GM12873 (cell line): Measurements from ENCODE around the gene TMPRSS9.

Source experiments
- TF ChIP-seq, protein P1 (sequence below): IDR thresholded peaks from 2 replicates; pipeline ENCODE4 v1.5.1; 2012; ENCODE audit warnings: low read depth, mild to moderate bottlenecking, moderate library complexity, low read length, control low read depth; ENCODE audit not compliant: insufficient read depth; ENCODE audit errors: missing control alignments

TMPRSS9 gene

DNA sequence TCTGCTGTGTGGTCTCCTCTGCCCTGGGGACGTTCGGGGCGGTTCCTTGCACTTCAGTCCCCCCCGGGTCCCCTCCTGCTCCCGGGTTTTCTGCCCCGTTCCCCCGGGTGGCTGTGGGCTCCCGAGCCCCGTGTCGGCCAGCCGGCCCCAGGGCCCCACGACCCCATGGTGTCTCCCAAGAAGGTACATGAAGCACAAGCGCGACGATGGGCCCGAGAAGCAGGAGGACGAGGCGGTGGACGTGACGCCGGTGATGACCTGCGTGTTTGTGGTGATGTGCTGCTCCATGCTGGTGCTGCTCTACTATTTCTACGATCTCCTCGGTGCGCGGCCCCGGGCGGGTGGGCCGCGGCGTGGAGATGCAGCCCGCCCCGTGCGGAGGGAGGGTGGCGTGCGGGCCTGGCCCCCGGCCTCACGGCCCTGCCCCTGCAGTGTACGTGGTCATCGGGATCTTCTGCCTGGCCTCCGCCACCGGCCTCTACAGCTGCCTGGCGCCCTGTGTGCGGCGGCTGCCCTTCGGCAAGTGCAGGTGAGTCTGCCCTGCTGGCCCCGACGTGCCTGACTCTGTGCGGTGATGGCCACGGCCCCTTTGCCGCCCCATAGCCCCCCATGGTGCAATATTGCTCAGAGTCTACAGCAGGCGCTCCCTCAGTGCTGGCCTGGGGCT lies 20.3 kb upstream of the TMPRSS9 start:
- TF ChIP-seq, protein P1, sequence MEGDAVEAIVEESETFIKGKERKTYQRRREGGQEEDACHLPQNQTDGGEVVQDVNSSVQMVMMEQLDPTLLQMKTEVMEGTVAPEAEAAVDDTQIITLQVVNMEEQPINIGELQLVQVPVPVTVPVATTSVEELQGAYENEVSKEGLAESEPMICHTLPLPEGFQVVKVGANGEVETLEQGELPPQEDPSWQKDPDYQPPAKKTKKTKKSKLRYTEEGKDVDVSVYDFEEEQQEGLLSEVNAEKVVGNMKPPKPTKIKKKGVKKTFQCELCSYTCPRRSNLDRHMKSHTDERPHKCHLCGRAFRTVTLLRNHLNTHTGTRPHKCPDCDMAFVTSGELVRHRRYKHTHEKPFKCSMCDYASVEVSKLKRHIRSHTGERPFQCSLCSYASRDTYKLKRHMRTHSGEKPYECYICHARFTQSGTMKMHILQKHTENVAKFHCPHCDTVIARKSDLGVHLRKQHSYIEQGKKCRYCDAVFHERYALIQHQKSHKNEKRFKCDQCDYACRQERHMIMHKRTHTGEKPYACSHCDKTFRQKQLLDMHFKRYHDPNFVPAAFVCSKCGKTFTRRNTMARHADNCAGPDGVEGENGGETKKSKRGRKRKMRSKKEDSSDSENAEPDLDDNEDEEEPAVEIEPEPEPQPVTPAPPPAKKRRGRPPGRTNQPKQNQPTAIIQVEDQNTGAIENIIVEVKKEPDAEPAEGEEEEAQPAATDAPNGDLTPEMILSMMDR: no peak

DNA sequence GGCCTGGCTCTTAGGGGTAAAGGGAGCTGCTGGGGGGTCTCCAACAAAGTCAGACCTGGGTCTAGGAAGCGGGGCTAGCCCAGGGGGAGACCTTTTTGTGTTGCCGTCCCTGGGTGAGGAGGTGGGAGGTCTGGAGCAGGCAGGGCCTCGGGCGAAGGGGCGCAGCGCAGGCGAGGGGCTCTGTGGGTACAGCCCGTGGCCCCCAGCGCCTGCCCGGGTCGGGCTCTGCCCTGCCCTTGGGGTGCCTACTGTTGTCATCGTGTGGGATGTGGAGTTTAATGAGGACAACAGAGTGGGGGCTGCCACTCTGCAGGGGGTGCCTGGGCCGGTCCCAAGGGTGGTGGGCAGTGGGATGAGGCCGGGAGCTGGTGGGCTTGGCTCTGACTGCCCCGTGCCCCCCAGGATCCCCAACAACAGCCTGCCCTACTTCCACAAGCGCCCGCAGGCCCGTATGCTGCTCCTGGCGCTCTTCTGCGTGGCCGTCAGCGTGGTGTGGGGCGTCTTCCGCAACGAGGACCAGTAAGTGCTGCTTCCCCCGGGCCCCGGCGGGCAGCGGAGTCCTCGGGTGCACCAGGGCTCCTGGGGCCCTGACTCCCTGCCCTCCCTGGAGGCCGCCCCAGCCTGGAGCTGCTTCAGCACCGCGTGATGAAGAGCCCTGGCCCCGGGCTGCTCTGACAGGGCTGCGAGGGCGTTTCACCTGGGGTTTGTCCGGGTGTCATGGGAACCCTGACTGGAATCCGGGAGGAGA lies 19.4 kb upstream of the TMPRSS9 start:
- TF ChIP-seq, protein P1: no peak

DNA sequence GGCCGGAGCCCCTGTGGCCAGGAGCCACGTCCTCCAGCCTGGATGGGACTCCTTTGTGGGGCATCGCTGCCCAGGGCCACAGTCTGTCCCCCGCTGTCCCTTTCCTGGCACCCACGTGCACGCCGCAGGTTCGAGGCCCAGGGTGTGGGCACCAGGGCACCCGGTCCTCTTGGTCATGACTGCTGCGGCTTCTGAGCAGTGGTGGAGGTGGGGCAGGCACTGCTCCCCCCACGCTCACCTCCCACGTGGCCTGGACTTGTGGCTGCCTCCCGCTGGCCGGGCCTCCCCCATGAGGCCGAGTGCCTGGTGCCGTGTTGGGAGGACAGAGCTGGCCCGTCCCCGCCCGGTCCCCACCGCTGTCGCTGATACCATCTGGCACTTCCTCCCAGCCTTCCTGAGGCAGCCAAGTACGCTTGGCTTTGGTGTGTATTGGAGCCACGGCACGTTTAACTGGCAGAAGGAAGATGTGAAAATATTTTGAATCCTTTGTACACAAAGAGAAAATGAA lies 18.8 kb upstream of the TMPRSS9 start:
- TF ChIP-seq, protein P1: no peak

DNA sequence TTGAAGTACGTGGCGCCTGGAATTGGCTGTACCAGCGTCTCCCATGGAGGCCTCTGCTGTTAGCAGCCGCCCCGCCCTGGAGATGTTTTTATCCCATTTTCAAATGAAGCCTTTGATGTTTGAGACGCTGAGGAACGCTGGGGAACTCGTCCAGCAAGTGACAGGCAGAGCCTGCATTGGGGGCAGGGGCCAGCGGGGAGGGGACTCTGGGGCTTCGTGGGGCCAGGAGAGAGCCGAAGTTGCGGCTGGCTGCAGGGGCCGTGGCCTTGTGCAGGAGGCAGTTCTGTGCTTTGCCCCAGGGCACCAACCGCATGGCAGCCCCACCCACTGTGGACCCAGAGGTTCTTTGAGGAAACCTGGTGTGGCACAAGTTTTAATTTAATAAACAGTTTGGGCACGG lies 18.1 kb upstream of the TMPRSS9 start:
- TF ChIP-seq, protein P1: no peak

DNA sequence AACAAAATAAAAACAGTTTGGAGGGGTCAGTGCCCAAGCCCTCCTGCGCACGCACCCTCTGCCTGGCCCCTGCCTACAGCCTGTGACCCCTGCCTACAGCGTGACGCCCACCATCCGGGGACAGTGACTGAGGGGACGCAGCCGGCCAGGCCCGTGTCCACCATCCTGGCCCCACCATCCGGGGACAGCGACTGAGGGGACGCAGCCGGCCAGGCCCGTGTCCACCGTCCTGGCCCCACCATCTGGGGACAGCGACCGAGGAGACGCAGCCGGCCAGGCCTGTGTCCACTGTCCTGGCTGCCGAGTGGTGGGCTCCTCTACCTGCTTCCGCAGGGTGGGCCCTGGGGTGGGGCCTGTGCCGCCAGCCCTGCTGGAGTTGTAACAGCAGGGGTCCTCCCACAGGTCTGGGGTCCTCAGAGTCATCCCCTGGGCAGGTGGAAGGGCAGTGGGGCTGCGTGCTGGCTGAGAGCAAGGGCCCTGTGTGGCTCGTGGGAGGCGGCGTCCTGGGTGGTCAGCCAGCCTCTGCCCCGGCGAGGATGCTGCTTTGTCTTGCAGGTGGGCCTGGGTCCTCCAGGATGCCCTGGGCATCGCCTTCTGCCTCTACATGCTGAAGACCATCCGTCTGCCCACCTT lies 17.3 kb upstream of the TMPRSS9 start:
- TF ChIP-seq, protein P1: no peak

DNA sequence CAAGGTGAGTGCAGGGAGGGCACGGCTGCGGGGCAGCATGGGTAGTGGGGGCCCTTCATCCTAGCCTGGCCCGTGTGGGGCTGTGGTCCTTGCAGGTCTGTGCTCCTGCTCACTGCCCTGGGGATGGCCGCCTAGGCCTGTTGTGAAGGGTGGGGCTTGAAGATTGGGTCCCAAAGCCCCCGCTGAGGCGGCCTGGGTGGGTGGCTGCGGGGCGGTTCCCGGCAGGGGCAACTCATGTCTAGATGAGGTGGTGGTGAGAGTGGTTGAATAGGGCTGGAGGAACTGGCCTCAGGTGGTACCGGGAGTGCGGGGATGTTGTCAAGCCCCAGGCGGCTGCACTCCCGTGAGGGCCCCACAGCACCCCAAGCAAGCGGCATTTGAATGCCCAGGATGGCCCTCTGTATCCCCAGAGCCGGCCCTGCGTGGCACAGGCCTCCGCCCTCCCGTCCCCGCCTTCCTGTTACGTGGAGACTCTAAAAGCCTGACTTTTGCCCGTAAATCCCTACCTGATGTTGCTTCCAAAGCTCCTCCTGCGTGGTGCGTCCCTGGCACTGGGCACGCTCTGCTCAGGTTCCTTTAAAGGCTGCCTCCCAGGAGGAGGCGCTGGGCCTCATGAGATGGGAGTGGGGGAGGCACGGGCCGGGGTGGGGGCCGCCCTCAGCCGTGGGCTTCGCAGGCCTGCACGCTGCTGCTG lies 16.6 kb upstream of the TMPRSS9 start:
- TF ChIP-seq, protein P1: no peak

DNA sequence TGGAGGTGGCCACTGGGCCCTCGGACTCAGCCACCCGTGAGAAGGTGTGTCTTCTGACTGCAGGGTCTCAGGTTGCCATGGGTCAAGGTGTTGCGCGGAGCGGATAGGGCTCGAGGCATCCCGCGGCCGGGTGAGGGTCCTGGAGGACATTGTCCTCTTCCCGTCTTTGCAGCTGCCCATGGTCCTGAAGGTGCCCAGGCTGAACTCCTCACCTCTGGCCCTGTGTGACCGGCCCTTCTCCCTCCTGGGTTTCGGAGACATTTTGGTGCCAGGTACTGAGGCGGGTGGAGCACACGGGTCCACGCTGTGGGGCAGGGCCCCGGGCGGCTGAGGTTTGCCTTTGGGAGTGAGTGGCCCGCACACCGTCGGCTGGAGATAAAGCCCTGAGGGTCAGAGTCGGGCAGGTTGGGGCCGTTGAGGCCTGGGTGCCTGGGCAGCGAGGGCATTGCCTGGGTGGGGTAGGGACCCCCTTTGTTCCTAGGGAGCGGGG lies 15.6 kb upstream of the TMPRSS9 start:
- TF ChIP-seq, protein P1: no peak
